Liver (tissue), 9 donors: ENCODE data around the gene TBC1D9. TPM values are rescaled to one million over a fixed set of nuclear protein-coding genes. Genes with fewer than 3 reads are reported as not detected.

Experiments
- DNase-seq: peaks from one replicate; pipeline ENCODE4 v3.0.0-alpha.2; 2017; ENCODE audit warnings: low spot score
- H3K27ac ChIP-seq, 2 donors: one replicate each; pipeline ENCODE4 v1.7.0; 2013; ENCODE audit warnings: inconsistent platforms in 2 of 2, low read length in 2 of 2, control low read depth in 1 of 2, low read depth in 1 of 2, mild to moderate bottlenecking in 1 of 2
- H3K27me3 ChIP-seq, 4 donors: one replicate each; pipeline versions ENCODE4 v1.6.1 to v1.7.0; 2013; ENCODE audit warnings: low read length in 3 of 4, inconsistent platforms in 1 of 4, mild to moderate bottlenecking in 1 of 4, moderate library complexity in 1 of 4; ENCODE audit not compliant: control insufficient read depth in 4 of 4, insufficient read depth in 4 of 4
- H3K36me3 ChIP-seq, 4 donors: one replicate each; pipeline versions ENCODE4 v1.6.1 to v1.7.0; 2013; ENCODE audit warnings: low read length in 3 of 4, mild to moderate bottlenecking in 3 of 4, low read depth in 1 of 4, moderate library complexity in 1 of 4; ENCODE audit not compliant: control insufficient read depth in 4 of 4, insufficient read depth in 3 of 4
- H3K4me1 ChIP-seq, 4 donors: one replicate each; pipeline versions ENCODE4 v1.6.1 to v1.7.0; 2013; ENCODE audit warnings: low read length in 3 of 4, mild to moderate bottlenecking in 3 of 4, moderate library complexity in 1 of 4; ENCODE audit not compliant: control insufficient read depth in 4 of 4, insufficient read depth in 4 of 4
- H3K4me3 ChIP-seq, 3 donors: one replicate each; pipeline versions ENCODE4 v1.6.1 to v1.7.0; 2013; ENCODE audit warnings: low read length in 3 of 3, control low read depth in 1 of 3, low read depth in 1 of 3, mild to moderate bottlenecking in 1 of 3
- H3K9ac ChIP-seq, 2 donors: one replicate each; pipeline ENCODE4 v1.7.0; 2013; ENCODE audit warnings: low read length in 2 of 2, mild to moderate bottlenecking in 2 of 2, moderate library complexity in 2 of 2, control low read depth in 1 of 2, low read depth in 1 of 2
- H3K9me3 ChIP-seq, 4 donors: one replicate each; pipeline versions ENCODE4 v1.6.1 to v1.7.0; 2013; ENCODE audit warnings: low read length in 3 of 4; ENCODE audit not compliant: control insufficient read depth in 4 of 4
- ATF3 ChIP-seq: IDR thresholded peaks from 2 replicates; pipeline ENCODE4 v1.6.1; 2016; ENCODE audit warnings: antibody characterized with exemption
- CTCF ChIP-seq: fragments of 150-350 bp; IDR thresholded peaks from 2 replicates; pipeline ENCODE4 v1.5.1; 2017; ENCODE audit warnings: improper control_type of control experiment, low read depth, low read length; ENCODE audit not compliant: missing input control
- EGR1 ChIP-seq, 2 donors: IDR thresholded peaks; 2 replicates each; pipeline ENCODE4 v1.6.1; 2016 to 2018; ENCODE audit warnings: antibody characterized with exemption in 2 of 2, low read depth in 2 of 2
- FOXA1 ChIP-seq: IDR thresholded peaks from 2 replicates; pipeline ENCODE4 v1.6.1; 2016; ENCODE audit warnings: antibody characterized with exemption
- FOXA2 ChIP-seq: IDR thresholded peaks from 2 replicates; pipeline ENCODE4 v1.6.1; 2016; ENCODE audit warnings: antibody characterized with exemption
- GABPA ChIP-seq, 2 donors: IDR thresholded peaks in 1 of 2; conservative IDR thresholded peaks in 1 of 2; 2 replicates each; pipeline ENCODE4 v1.6.1; 2016; ENCODE audit warnings: antibody characterized with exemption in 2 of 2, mild to moderate bottlenecking in 1 of 2, moderate library complexity in 1 of 2
- HNF4G ChIP-seq: IDR thresholded peaks from 2 replicates; pipeline ENCODE4 v1.6.1; 2016; ENCODE audit warnings: antibody characterized with exemption
- JUND ChIP-seq, 2 donors: IDR thresholded peaks; 2 replicates each; pipeline ENCODE4 v1.6.1; 2016; ENCODE audit warnings: antibody characterized with exemption in 2 of 2
- MAX ChIP-seq: IDR thresholded peaks from 2 replicates; pipeline ENCODE4 v1.6.1; 2016; ENCODE audit warnings: antibody characterized with exemption
- NR2F2 ChIP-seq: IDR thresholded peaks from 2 replicates; pipeline ENCODE4 v1.6.1; 2016; ENCODE audit warnings: antibody characterized with exemption
- RAD21 ChIP-seq, 2 donors: IDR thresholded peaks; 2 replicates each; pipeline ENCODE4 v1.6.1; 2016; ENCODE audit warnings: antibody characterized with exemption in 2 of 2, mild to moderate bottlenecking in 2 of 2
- REST ChIP-seq: IDR thresholded peaks from 2 replicates; pipeline ENCODE4 v1.6.1; 2016; ENCODE audit warnings: antibody characterized with exemption, mild to moderate bottlenecking
- RXRA ChIP-seq, 2 donors: IDR thresholded peaks; 2 replicates each; pipeline ENCODE4 v1.6.1; 2017 to 2018; ENCODE audit warnings: antibody characterized with exemption in 2 of 2, mild to moderate bottlenecking in 1 of 2
- SP1 ChIP-seq: IDR thresholded peaks from 2 replicates; pipeline ENCODE4 v1.6.1; 2018; ENCODE audit warnings: antibody characterized with exemption, mild to moderate bottlenecking
- TAF1 ChIP-seq: conservative IDR thresholded peaks from 2 replicates; pipeline ENCODE4 v1.6.1; 2016; ENCODE audit warnings: antibody characterized with exemption, mild to moderate bottlenecking
- YY1 ChIP-seq: IDR thresholded peaks from 2 replicates; pipeline ENCODE4 v1.6.1; 2016; ENCODE audit warnings: antibody characterized with exemption, mild to moderate bottlenecking
- ZBTB33 ChIP-seq: IDR thresholded peaks from 2 replicates; pipeline ENCODE4 v1.6.1; 2016; ENCODE audit warnings: antibody characterized with exemption
- WGBS: extraction: QIAGEN DNeasy Blood & Tissue Kit; methylation state at CpG from one replicate; pipeline ENCODE4 v1.1.7; 2013; 5-methylcytosine and 5-hydroxymethylcytosine counted together
- polyA plus RNA-seq, 2 donors: library from polyadenylated mRNA; stranded (reverse) in 1 of 2; unstranded in 1 of 2; fragments of 200-250 nt in 1 of 2; fragments of >200 nt in 1 of 2; fragmentation: Nextera tagmentation in 1 of 2; extraction: Ambion mirVana in 1 of 2; gene quantifications; one replicate each; pipeline versions ENCODE4 v1.2.1 to v1.2.3, GENCODE V29; 2013 to 2015
- total RNA-seq, 2 donors: library from RNA; depleted of rRNA; stranded (reverse); fragments of >200 nt; gene quantifications; one replicate each; pipeline ENCODE4 v1.2.3, GENCODE V29; 2014
- donor health status: healthy.
- donor health status: healthy.
- donor health status: healthy.
- donor health status: healthy.
- donor health status: healthy.

Gene TBC1D9
- total and polyA plus RNA-seq, 4 donors: 1.4 to 8.5 (median 6.3) TPM

GRCh38 chr4:140630246-140630645 is 125.9 kb downstream of the TBC1D9 start:
- Histone ChIP-seq H3K36me3 (peaks cover 6 to 37% (median 28%) of the 10 kb centered on the region in 4 donors), H3K27ac (no peak overlapping the region), H3K4me1 (no peaks in the 10 kb centered on the region), H3K9me3 (no peaks in the 10 kb centered on the region), H3K9ac (no peak overlapping the region), H3K27me3 (no peaks in the 10 kb centered on the region), H3K4me3 (no peak overlapping the region)
- WGBS: 75% methylated on average over 4 of the region's 4 CpGs
- DNase-seq: no peak
- no peak for TF ChIP-seq EGR1 (IDR thresholded peaks at IDR 0.05; ENCODE audit: low read depth in 2 of 2)
- TF ChIP-seq MAX: no peak
- no peak for TF ChIP-seq ZBTB33
- no peak for TF ChIP-seq FOXA2
- no peak for TF ChIP-seq ATF3
- TF ChIP-seq RXRA (IDR thresholded peaks at IDR 0.05): no peak
- no peak for TF ChIP-seq YY1
- TF ChIP-seq CTCF: no peak
- TF ChIP-seq NR2F2: no peak
- TF ChIP-seq HNF4G: no peak
- TF ChIP-seq JUND (IDR thresholded peaks at IDR 0.05): no peak
- no peak for TF ChIP-seq FOXA1
- no peak for TF ChIP-seq RAD21 (IDR thresholded peaks at IDR 0.05)
- no peak for TF ChIP-seq REST
- TF ChIP-seq SP1: no peak

- Histone ChIP-seq H3K36me3 (peaks cover 8 to 49% (median 42%) of the 10 kb centered on the region in 4 donors), H3K27ac (no peak overlapping the region), H3K4me3 (no peak overlapping the region), H3K9me3 (no peaks in the 10 kb centered on the region), H3K4me1 (no peaks in the 10 kb centered on the region), H3K9ac (no peak overlapping the region), H3K27me3 (no peaks in the 10 kb centered on the region)
- WGBS: 88% methylated on average over 2 of the region's 2 CpGs
- DNase-seq: no peak
- TF ChIP-seq SP1 (no peak), EGR1 (IDR thresholded peaks at IDR 0.05; ENCODE audit: low read depth in 2 of 2) (no peak), FOXA1 (no peak), REST (no peak), RXRA (IDR thresholded peaks at IDR 0.05) (no peak), TAF1 (no peak), FOXA2 (no peak), ZBTB33 (no peak), HNF4G (no peak), NR2F2 (no peak), GABPA (IDR thresholded peaks at IDR 0.05 in 1 of 2, conservative IDR thresholded peaks at IDR 0.05 in 1 of 2) (no peak), RAD21 (IDR thresholded peaks at IDR 0.05) (no peak)
These were observed 128.2 kb downstream of the TBC1D9 start for GRCh38 chr4:140628016-140628415.
